OCI-LY7 (cell line): ENCODE data around the gene APBB3. TPM values are rescaled to one million over a fixed set of nuclear protein-coding genes. Genes with fewer than 3 reads are reported as not detected.

Source experiments
- BruUV-seq: library from RNA; stranded (reverse); fragments of 400-500 nt; replicated peaks from 2 replicates; lab custom pipeline; 2021; lab: Mats Ljungman, UMichigan
- CTCF ChIA-PET: fragments of 300-600 bp; sonication (Branson Sonifier 250); formaldehyde crosslinking; loops from one replicate; lab custom pipeline; 2022; ENCODE audit warnings: antibody characterized with exemption; ENCODE audit not compliant: unreplicated experiment; lab: Charles Lee
- POLR2A ChIA-PET: fragments of 300-600 bp; sonication (Branson Sonifier 250); formaldehyde crosslinking; loops from one replicate; lab custom pipeline; 2022; ENCODE audit warnings: antibody characterized with exemption; lab: Charles Lee
- DNase-seq: peaks from one replicate; pipeline ENCODE4 v3.0.0-alpha.2; 2015; ENCODE audit warnings: low spot score
- H2AFZ ChIP-seq: fragments of 200-600 bp; sonication (generic), shearing (Covaris generic); 2 replicates; pipeline ENCODE4 v1.6.1; 2014; ENCODE audit warnings: mild to moderate bottlenecking, antibody characterized with exemption, low read length, moderate library complexity
- H3K27ac ChIP-seq: fragments of 200-600 bp; sonication (generic); 2 replicates; pipeline ENCODE4 v1.5.1; 2014; ENCODE audit warnings: mixed run types, low read depth, mild to moderate bottlenecking, moderate library complexity, low read length, inconsistent platforms; ENCODE audit not compliant: poor library complexity, severe bottlenecking
- H3K36me3 ChIP-seq: fragments of 200-600 bp; sonication (generic); 2 replicates; pipeline ENCODE4 v1.6.1; 2014; ENCODE audit warnings: mild to moderate bottlenecking, antibody characterized with exemption, low read length, moderate library complexity, mixed read lengths; ENCODE audit not compliant: insufficient read depth
- H3K4me1 ChIP-seq: fragments of 200-600 bp; sonication (generic); 2 replicates; pipeline ENCODE4 v1.5.1; 2014; ENCODE audit warnings: mild to moderate bottlenecking, low read length; ENCODE audit not compliant: insufficient read depth, poor library complexity, severe bottlenecking
- H3K4me2 ChIP-seq: fragments of 200-600 bp; sonication (generic); 2 replicates; pipeline ENCODE4 v1.6.1; 2014; ENCODE audit warnings: mild to moderate bottlenecking, low read length
- H3K4me3 ChIP-seq: fragments of 200-600 bp; sonication (generic); 2 replicates; pipeline ENCODE4 v1.5.1; 2014; ENCODE audit warnings: mild to moderate bottlenecking, low read depth, low read length; ENCODE audit not compliant: poor library complexity, severe bottlenecking
- H3K79me2 ChIP-seq: fragments of 200-600 bp; sonication (generic); 2 replicates; pipeline ENCODE4 v1.6.1; 2016; ENCODE audit warnings: low read depth, mild to moderate bottlenecking, low read length, moderate library complexity, mixed read lengths; ENCODE audit not compliant: insufficient read depth
- H3K9me2 ChIP-seq: fragments of 200-600 bp; sonication (generic); 2 replicates; pipeline ENCODE4 v1.6.1; 2016; ENCODE audit warnings: mild to moderate bottlenecking, low read length, mixed read lengths; ENCODE audit not compliant: insufficient read depth
- H3K9me3 ChIP-seq: fragments of 200-600 bp; sonication (generic); 2 replicates; pipeline ENCODE4 v1.6.1; 2014; ENCODE audit warnings: mild to moderate bottlenecking, mixed run types, low read length, mixed read lengths
- H4K20me1 ChIP-seq: fragments of 200-600 bp; sonication (generic); 2 replicates; pipeline ENCODE4 v1.6.1; 2014; ENCODE audit warnings: mild to moderate bottlenecking, antibody characterized with exemption, low read length, moderate library complexity, mixed read lengths; ENCODE audit not compliant: insufficient read depth
- CTCF ChIP-seq: fragments of 200-600 bp; sonication (generic); conservative IDR thresholded peaks from 2 replicates; pipeline ENCODE4 v1.5.1; 2014; ENCODE audit warnings: mild to moderate bottlenecking, antibody characterized with exemption, low read length, moderate library complexity, mixed read lengths
- EZH2phosphoT487 ChIP-seq: fragments of 200-600 bp; sonication (generic); IDR thresholded peaks from 2 replicates; pipeline ENCODE4 v1.6.1; 2018; ENCODE audit warnings: low read depth, borderline replicate concordance, mild to moderate bottlenecking, mixed run types, antibody characterized with exemption, low read length, moderate library complexity, mixed read lengths
- intact Hi-C: fragments of 100-400 bp; cut with micrococcal nuclease; formaldehyde crosslinking; loops from one replicate; pipeline ENCODE4 v1.10.0; 2022; ENCODE audit not compliant: unreplicated experiment
- total RNA-seq, 2 experiments: library from RNA; depleted of rRNA in 1 of 2; stranded (reverse); fragments of >200 nt in 1 of 2; shearing (Covaris generic) in 1 of 2; gene quantifications; 2 replicates each; pipeline ENCODE4 v1.2.3, GENCODE V29; 2014 to 2022

The APBB3 gene
- total RNA-seq, 2 experiments from 2014 or later, result 32.1 to 37.9 TPM

GRCh38 chr5:140576776-140577201 lies 12.4 kb upstream of the APBB3 start:
- no peaks in the 10 kb centered on the region for H3K36me3 ChIP-seq
- H3K4me2 ChIP-seq, result no peak overlapping the region
- TF ChIP-seq CTCF (no peak), EZH2phosphoT487 (no peak)
- H3K9me2 ChIP-seq, result no peaks in the 10 kb centered on the region
- intact Hi-C loops, result no loop called here
- DNase-seq, result peak; percentile 14
- no peak overlapping the region for H3K4me3 ChIP-seq
- POLR2A ChIA-PET, result interaction anchor here (0.9 to 2.1 kb wide), 2 partner anchors 10 to 50 kb away, joined by 3 to 4 read pairs; no protein-coding TSS in a partner anchor
- H3K9me3 ChIP-seq, result no peaks in the 10 kb centered on the region
- H4K20me1 ChIP-seq, result no peaks in the 10 kb centered on the region
- CTCF ChIA-PET, result no interaction called here
- peak overlapping the region; percentile 91 for H2AFZ ChIP-seq
- H3K4me1 ChIP-seq, result peaks cover 4% of the 10 kb centered on the region
- no peak overlapping the region for H3K27ac ChIP-seq
- H3K79me2 ChIP-seq, result no peaks in the 10 kb centered on the region
- no TSS peak for BruUV-seq

- DNase-seq, result no peak
- CTCF ChIA-PET, result no interaction called here
- Histone ChIP-seq H3K9me2 (no peaks in the 10 kb centered on the region), H3K4me3 (no peak overlapping the region), H4K20me1 (no peaks in the 10 kb centered on the region), H2AFZ (no peak overlapping the region), H3K9me3 (no peaks in the 10 kb centered on the region), H3K4me2 (no peak overlapping the region), H3K27ac (no peak overlapping the region), H3K4me1 (peaks cover 4% of the 10 kb centered on the region), H3K79me2 (no peaks in the 10 kb centered on the region), H3K36me3 (peaks cover 2% of the 10 kb centered on the region; the same call in 1 of the 2 replicates)
- POLR2A ChIA-PET, result interaction anchor here (1.0 to 2.1 kb wide), 2 partner anchors 9 to 38 kb away, joined by 3 to 4 read pairs; no protein-coding TSS in a partner anchor
- intact Hi-C loops, result no loop called here
- BruUV-seq, result no TSS peak
- TF ChIP-seq EZH2phosphoT487, result no peak
- peak; percentile 46; the same call in 1 of the 2 replicates for TF ChIP-seq CTCF
Measured at GRCh38 chr5:140575309-140575708, 10.9 kb upstream of the APBB3 start.

- intact Hi-C loops, result no loop called here
- CTCF ChIA-PET, result no interaction called here
- no peak for TF ChIP-seq EZH2phosphoT487
- TF ChIP-seq CTCF, result no peak
- no TSS peak for BruUV-seq
- POLR2A ChIA-PET, result interaction anchor here (0.5 to 0.9 kb wide), 3 partner anchors 27 to 467 kb away, joined by 3 to 4 read pairs (median 3); partner anchors contain the start of gene EIF4EBP3
- no peak for DNase-seq
- H3K4me2 ChIP-seq, result no peak overlapping the region
- no peaks in the 10 kb centered on the region for H4K20me1 ChIP-seq
- peaks cover 4% of the 10 kb centered on the region for H3K4me1 ChIP-seq
- H3K79me2 ChIP-seq, result no peaks in the 10 kb centered on the region
- H3K9me2 ChIP-seq, result no peaks in the 10 kb centered on the region
- no peak overlapping the region for H3K27ac ChIP-seq
- no peaks in the 10 kb centered on the region for H3K9me3 ChIP-seq
- no peak overlapping the region for H2AFZ ChIP-seq
- H3K4me3 ChIP-seq, result no peak overlapping the region
- peaks cover 5% of the 10 kb centered on the region; the same call in 1 of the 2 replicates for H3K36me3 ChIP-seq
Measured at GRCh38 chr5:140574165-140574564, 9.8 kb upstream of the APBB3 start.
